Activated effector memory CD4-positive, alpha-beta T cell treated with Interleukin-2 at 50 U/mL for 16 hours (primary cell): ENCODE measurements around the gene MMRN1.

Experiments used
- DNase-seq: peaks from one replicate; pipeline ENCODE4 v3.0.0-alpha.2; 2020

Gene MMRN1

DNA sequence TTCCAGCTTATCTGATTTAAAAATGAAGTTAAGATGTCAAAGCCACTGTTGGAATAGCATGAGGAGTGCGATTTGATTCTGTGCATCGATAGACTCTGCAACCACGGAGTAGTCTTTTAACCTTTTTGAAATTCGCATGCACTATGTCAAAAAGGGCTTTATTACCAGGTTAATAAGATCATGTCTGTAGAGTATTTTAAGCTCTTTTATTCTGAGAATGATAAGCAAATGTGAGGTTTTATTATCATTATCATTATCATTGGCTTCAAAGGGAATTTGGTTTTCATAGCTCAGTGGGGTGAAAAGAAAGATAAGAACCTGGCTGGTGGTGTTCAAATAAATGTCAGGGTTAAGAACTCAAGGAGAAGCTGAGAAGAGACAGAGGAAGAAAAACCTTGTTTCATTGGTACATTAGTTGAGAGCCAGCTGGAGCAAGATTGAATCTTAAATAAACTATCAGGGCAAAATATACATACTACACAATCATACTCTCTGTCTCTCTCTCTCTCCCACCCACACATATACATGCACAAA is 102.6 kb downstream of the MMRN1 start:
- DNase-seq: no peak

DNA sequence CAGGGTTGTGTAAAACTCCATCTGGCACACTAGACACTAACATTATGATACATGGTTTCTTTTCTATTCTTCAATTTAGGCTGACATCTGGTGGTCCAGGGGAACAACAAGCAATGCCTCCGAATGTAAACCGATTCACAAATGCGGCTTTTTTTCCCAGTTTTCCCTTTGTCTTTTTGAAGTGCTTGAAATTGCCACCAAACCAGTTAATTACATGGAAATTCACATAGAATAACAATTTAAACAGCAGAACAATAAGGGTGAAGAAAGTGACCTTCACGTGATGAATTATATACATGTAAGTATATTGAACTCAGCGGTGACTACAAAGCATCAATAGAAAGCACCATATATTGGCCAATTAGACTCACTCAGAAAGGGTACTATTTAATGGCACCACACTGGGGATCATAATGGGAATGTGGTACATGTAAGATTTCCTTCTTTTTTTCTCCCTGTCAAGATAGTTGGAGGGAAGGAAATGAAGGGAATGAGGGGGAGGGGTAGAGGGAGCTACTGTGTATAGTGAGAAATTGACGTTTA is 103.9 kb downstream of the MMRN1 start:
- no peak for DNase-seq

GRCh38 chr4:90001023-90001422 is 106.4 kb downstream of the MMRN1 start:
- no peak for DNase-seq

DNA sequence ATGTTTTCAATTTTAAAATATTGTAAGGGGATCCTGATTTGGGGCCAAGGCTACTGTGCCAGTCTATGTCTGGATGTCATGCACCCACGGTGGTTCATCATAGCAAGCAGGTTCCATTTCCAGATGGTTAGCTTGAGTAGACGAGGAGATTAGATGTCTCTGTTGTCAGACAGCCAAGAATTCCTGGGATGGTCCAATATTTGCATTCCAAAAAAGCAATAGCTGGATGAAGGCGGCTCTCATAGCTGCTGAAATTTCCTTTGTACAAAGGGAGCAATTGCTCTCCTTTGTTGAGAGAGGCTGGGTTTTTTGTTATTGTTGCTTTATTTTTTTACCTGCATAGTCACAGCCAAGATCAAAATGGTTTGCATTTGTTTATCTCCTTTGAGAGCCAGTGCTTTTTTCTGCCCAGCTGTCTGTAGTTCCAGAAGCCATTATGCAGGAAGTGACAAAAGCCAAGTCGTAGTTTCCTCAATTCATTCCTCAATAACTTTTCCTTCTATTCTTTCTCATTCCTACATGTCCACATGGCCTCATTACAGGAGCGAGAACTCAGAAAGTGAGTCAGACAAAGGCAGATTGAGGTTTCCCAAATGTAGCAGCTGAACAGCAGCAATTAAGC is 107.9 kb downstream of the MMRN1 start:
- DNase-seq: no peak
